Erythroblast (primary cell): ENCODE data around the gene POLD2.

Experiments used
- GATA1 ChIP-seq: IDR thresholded peaks from 2 replicates; pipeline ENCODE4 v1.6.1; 2011; ENCODE audit warnings: low read depth, mild to moderate bottlenecking, control low read depth, low read length, moderate library complexity
- POLR2A ChIP-seq: IDR thresholded peaks from 2 replicates; pipeline ENCODE4 v1.6.1; 2011; ENCODE audit warnings: mild to moderate bottlenecking, low read length

DNA sequence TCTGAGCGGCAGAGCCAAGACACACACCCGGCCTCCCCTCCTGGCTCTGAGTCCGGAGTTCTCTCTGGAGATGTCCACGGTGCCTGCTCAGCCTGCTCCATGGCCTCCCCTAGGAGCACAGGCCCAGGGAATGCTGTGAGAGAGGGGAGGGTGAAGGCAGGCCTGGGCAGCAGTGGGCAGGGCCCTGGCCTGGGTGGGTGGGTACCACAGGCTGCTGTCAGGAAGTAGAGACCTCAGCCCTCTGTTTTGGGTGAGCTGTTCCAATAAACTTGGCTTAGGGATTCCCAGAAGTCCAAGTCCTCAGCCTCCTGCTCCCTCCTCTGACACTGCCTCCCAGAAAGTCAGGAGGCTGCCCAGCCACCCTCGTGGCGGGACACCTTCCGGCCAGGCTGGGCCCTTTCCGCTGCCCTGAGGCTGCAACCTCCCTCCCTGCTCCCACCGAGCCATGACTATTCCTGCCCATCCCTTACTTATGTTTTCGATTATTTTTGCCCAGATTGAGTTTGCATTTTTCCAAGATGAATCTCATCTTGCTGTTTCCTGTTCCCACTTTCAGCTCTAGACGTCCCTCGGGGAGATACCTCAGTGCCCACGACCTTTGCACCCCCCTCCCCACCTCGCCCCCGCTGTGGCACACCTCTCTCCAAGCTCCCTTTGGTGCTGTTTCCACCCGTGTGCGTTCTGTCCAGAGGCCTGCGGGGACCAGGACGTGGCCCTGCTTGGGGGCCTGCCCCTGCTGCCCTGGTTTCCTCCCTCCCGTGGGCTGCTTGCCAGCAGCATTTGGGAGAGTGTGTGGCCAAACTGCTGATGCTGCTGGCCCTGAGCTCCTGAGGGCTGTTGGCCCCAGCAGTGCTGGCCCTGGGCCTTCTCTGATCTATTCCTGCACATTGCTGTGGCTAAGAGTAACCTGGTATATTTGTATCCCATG, 35.2 kb downstream of the POLD2 start:
- TF ChIP-seq POLR2A (no peak), GATA1 (no peak)
